Fibroblast of lung (primary cell): ENCODE results near the gene CMSS1.

Experiments used
- EZH2 ChIP-seq: IDR thresholded peaks from 2 replicates; pipeline ENCODE4 v1.5.1; 2012; ENCODE audit warnings: low read length, control low read depth, mild to moderate bottlenecking; ENCODE audit errors: missing control alignments
- TF ChIP-seq, protein P1 (sequence below), 2 donors: IDR thresholded peaks in 1 of 2; conservative IDR thresholded peaks in 1 of 2; 1 replicate in 1 of 2; 2 replicates in 1 of 2; pipeline ENCODE4 v1.5.1; 2011 to 2012; ENCODE audit warnings: low read length in 2 of 2, control low read depth in 1 of 2, inconsistent platforms in 1 of 2, low read depth in 1 of 2, mild to moderate bottlenecking in 1 of 2

DNA sequence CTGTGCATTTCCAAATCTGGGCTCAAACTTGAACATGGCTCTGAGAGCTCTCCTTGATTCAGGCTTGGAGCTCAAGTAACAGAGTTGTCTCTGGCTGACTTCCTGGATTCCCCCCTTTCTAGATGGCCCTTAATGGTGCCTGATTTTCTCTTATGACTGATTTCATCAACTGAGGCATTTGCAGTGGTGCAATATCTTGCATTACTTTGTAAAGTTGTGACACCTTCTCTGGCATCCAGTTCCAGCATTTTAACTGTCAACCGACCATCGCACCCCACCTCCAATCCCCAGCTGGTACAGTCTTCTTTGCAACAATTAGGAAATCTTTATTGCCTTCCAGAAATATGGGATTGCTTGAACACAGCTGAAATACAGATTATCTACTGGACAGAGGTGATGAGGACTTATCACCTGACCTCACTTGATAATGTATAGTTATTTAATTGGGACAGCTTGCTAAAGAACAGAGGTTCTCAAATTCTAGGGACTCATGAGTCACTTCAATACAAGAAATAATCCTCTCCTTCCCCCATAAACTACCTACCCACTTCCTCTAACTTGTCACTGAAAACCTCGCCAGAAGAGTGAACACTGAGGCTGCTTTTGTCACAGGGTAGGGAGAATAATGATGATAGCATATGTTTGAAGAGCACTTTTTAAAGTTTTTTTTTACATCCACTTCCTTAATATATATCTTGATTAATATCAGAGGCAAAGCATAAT lies 254.8 kb downstream of the CMSS1 start:
- TF ChIP-seq EZH2: no peak
- TF ChIP-seq, protein P1, sequence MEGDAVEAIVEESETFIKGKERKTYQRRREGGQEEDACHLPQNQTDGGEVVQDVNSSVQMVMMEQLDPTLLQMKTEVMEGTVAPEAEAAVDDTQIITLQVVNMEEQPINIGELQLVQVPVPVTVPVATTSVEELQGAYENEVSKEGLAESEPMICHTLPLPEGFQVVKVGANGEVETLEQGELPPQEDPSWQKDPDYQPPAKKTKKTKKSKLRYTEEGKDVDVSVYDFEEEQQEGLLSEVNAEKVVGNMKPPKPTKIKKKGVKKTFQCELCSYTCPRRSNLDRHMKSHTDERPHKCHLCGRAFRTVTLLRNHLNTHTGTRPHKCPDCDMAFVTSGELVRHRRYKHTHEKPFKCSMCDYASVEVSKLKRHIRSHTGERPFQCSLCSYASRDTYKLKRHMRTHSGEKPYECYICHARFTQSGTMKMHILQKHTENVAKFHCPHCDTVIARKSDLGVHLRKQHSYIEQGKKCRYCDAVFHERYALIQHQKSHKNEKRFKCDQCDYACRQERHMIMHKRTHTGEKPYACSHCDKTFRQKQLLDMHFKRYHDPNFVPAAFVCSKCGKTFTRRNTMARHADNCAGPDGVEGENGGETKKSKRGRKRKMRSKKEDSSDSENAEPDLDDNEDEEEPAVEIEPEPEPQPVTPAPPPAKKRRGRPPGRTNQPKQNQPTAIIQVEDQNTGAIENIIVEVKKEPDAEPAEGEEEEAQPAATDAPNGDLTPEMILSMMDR (conservative IDR thresholded peaks at IDR 0.05 in 1 of 2, IDR thresholded peaks at IDR 0.05 in 1 of 2; ENCODE audit: low read depth in 1 of 2, low read length in 2 of 2): no peak
